HG02870 (cell line): Measurements from ENCODE around the gene TMED3.
A peak's percentile ranks its signal among the peaks of the same experiment; 100 is the strongest.

Experiments used
- ATAC-seq: cut with Tn5 transposase; IDR thresholded peaks from one replicate; pipeline ENCODE4 v1.9.1; 2021; ENCODE audit warnings: mild to moderate bottlenecking, moderate library complexity; ENCODE audit not compliant: unreplicated experiment

Gene TMED3

DNA sequence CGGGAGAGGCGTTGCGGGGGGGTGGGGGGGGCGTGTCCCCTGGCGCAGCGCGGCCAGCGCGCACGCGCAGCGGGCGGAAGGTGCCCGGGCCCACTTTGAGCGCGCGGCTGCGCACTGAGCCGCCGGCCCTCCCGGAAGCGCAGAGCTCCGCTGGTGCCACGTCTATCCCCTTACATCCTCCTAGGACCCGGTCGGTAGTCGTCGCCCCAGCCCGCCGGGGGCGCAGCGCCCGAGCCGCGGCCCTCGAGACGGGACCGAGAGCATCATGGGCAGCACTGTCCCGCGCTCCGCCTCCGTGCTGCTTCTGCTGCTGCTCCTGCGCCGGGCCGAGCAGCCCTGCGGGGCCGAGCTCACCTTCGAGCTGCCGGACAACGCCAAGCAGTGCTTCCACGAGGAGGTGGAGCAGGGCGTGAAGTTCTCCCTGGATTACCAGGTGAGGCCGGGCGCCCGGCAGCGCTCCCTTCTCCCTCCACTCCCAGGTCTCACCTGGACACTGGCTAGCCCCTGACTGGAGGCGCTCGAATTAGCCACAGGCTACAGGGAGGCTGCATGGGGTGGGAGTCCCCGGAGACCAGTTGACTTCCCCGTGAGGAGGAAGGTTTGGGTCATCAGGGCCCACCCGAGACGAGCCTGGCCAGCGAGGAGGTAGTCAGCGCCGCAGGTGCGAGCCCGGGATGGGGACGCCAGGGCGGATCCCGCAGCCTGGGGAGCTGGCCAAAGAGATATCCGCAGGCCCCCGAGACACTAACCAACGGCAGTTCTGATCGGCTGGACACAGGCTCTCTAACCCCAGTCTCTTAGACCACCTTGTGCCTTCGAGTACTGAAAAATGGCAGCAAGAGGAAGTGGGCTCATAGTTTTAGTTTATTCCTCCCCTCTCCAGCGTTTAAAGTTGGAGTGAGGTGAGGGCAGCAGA, at the start of gene TMED3:
Gene TMED3 (plus strand): TSS at position 128 of the 916 bp plus-strand sequence. CDS start 138 bp downstream, at position 266.
- peak; percentile 74 for ATAC-seq

- no peak for ATAC-seq
These were observed 49.1 kb upstream of the TMED3 start for GRCh38 chr15:79261836-79262235.

- no peak for ATAC-seq
These were observed 45.7 kb upstream of the TMED3 start for GRCh38 chr15:79265167-79265566.

DNA sequence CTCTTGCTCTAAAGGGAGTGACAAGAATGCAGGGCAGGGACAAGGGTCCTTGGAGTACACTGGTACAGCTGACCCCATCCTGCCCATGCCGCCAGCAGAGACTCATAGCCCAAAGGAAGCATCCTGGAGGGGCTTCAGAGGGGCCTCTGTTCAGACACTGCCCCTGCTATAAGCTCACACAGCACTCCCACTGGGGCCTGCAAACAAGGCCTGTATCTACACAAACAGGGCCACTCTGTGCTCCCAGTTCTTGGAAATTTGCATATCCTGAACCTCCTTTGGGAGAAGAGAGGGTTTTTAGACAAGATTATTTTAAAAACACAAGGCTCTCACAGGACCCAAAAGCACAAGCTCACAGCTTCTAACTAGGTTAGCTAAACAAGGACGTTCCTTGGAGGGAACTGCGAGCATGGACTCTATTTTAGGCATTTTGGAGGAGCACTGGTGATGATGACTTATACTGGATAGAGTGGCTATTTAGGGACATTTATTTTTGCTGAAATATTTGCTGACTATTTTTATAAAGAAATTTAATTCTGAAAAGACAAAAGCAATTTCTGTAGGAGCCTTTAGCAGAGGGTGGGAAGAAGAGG, 44.8 kb upstream of the TMED3 start:
- ATAC-seq, result no peak

GRCh38 chr15:79282371-79283251, 28.3 kb upstream of the TMED3 start, which contains the start of gene ANKRD34C:
Gene ANKRD34C, plus strand, starts transcription at chr15:79282722. Its CDS starts 10,563 bp downstream, at chr15:79293285.
- ATAC-seq, result no peak

GRCh38 chr15:79283252-79284048, 27.5 kb upstream of the TMED3 start:
- ATAC-seq, result no peak

DNA sequence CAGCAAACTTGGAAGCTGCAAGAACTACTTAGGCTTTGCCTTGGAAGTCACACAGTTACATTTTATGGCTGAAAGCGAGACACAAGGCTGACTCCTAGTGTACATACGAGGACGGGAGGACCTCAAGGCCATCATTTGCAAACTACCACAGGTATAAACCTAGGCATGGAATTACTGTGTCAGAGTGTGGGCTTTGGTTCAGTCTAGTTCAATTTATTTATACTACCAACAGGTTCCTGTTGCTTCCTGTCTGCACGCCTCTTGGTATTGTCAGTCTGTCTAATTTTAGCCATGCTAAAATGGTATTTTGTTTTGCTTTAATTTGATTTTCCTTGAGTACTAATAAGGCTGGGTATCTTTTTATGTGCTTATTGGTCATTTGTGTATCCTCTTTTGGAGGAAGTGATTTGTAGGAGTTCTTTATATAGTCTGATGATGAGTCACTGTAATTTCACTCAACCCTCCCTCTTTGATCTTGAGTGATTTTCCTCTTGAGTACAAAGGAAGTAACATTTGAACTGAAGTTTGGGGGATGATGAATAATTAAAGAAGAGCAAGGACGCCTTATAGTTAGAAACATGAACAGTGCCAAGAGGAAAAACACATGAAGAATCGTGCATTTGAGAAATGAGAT, 20.2 kb upstream of the TMED3 start:
- ATAC-seq, result no peak

DNA sequence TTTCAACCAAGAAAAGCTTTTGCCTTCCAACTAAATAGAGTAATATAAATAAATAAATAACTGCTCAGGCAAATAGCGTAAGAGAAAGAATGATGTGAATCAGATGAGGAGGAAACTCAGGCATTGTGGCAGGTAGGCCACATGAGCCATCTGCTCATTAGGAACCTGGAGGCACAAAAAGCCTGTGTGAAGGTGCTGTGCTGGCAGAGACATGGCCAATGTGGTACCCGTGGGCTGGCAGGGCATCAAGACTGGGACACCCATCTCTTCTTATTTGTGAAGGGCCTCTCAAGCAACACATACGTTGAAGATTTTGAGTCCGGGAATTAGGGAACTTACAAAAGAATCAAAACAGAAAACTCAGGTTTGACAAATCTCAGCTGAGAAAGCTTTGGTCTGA, 18.9 kb upstream of the TMED3 start:
- ATAC-seq, result no peak

DNA sequence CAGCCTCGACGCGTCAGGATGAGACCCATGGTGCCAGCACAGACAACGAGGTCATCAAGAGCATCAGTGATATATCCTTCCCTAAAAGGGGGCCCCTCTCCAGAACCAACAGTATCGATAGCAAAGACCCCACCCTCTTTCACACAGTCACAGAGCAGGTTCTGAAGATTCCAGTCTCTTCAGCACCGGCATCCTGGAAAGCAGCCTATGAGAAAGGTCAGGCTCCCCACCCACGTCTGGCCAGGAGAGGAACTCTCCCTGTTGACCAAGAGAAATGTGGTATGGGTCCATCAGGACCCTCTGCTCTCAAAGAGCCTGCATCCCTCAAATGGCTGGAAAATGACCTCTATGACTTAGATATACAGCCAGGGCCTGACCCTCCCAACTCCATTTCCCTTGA, 16.8 kb upstream of the TMED3 start:
- no peak for ATAC-seq

DNA sequence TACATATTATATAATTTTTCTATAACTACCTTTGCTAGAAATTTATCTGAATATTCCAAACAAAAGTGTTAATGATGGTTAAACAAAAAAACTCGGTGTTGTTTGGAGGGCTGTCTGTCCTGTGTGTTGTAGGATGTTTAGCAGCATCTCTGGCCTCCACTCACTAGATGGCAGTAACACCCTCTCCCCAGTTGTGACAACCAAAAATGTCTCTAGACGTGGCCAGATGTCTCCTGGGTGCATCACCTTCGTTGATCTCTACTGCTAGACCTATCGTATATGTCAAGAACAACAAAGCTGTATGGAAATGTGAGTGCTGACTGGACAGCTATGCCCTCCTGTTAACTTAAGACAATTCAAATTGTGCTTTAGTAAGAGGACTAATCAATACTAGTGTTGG, 14.3 kb upstream of the TMED3 start:
- no peak for ATAC-seq

- ATAC-seq, result no peak
These were observed 11.6 kb upstream of the TMED3 start for GRCh38 chr15:79299126-79299840.

- ATAC-seq, result no peak
These were observed 11.1 kb upstream of the TMED3 start for GRCh38 chr15:79299841-79300235.

DNA sequence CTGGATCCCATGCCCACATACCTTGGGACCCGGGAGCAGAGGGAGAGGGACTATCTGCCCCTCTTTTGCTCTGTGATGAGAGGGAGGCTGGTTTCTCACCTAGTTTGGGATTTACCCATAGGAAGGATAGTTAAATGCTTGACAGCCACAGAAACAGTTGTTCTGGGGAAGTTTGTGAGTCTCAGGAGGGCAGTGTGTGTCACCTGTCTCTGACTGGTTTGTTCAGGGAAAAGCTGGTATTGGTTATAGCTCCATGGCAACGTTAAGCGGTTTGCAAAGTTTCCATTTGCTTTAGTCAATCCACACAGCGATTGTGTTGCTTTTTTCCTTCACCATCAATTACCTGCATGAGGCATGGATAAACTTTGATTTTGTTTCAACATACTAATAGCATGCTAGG, 3.7 kb upstream of the TMED3 start:
- no peak for ATAC-seq

DNA sequence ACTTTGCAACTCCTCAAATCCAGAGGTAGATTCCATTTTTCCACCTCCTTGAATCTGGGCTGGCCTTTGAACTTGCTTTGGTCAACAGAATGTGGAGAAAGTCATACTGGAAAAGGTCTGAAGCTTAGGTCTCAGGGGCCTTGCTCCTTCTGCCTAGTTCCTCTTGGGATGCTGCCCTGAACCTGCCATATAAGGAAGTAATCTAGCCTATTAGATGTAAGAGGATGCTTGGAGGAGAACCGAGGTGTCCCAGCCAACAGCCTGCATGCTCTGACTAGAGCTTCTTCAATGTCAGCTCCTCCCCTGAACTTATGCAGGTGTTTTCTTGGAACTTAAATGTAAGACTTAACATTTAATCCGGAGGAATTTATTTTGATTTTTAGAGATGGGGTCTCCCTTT, 2.0 kb upstream of the TMED3 start:
- ATAC-seq, result no peak

DNA sequence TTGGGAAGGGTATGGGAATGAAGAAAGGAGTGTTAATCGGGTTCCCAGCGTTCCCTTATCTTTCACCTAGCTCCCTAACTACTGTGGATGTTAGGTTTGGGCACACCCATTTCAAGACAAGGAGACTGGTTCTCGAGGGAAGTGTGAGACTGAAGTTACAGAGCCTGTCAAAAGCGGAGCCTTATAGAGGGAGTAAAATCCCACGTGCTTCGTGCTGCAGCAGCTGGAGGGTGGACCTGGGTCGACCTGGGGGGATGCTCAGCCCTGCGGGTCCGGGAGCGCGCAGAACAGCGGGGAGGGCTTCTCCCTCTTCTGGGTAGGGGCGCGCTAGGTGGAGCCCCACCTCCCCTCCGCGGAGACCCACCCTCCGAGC, 314 bp upstream of the TMED3 start:
- peak; percentile 33 for ATAC-seq

GRCh38 chr15:79311901-79312553, 1.1 kb downstream of the TMED3 start:
- ATAC-seq, result no peak

GRCh38 chr15:79314186-79314585, 3.3 kb downstream of the TMED3 start:
- no peak for ATAC-seq

- ATAC-seq, result no peak
These were observed 3.9 kb downstream of the TMED3 start for GRCh38 chr15:79314811-79315210.
